WTC11 (cell line): ENCODE data around the gene SLC16A9.

Experiments
- ATF1 ChIP-seq: sonication (generic); formaldehyde crosslinking; IDR thresholded peaks from 2 replicates; pipeline ENCODE4 v1.8.1; 2023; ENCODE audit warnings: mild to moderate bottlenecking, moderate library complexity, missing genetic modification reagents
- CREB1 ChIP-seq: sonication (generic); formaldehyde crosslinking; IDR thresholded peaks from 2 replicates; pipeline ENCODE4 v1.8.0; 2023; ENCODE audit warnings: mild to moderate bottlenecking, missing genetic modification reagents
- CREM ChIP-seq: sonication (generic); formaldehyde crosslinking; IDR thresholded peaks from 2 replicates; pipeline ENCODE4 v1.8.1; 2022; ENCODE audit warnings: mild to moderate bottlenecking, missing genetic modification reagents, moderate library complexity
- CTCF ChIP-seq: fragments of 200-600 bp; IDR thresholded peaks from 2 replicates; pipeline ENCODE4 v1.8.0; 2022; ENCODE audit warnings: antibody characterized with exemption
- FOXP1 ChIP-seq: sonication (generic); formaldehyde crosslinking; IDR thresholded peaks from 2 replicates; pipeline ENCODE4 v1.8.0; 2022; ENCODE audit warnings: missing genetic modification reagents, mild to moderate bottlenecking, moderate library complexity, borderline replicate concordance
- NFYB ChIP-seq: sonication (generic); formaldehyde crosslinking; conservative IDR thresholded peaks from 2 replicates; pipeline ENCODE4 v1.8.0; 2022; ENCODE audit warnings: low read depth, missing genetic modification reagents
- SOX15 ChIP-seq: fragments of 250-450 bp; sonication (Bioruptor Pico); IDR thresholded peaks from 2 replicates; pipeline ENCODE4 v1.9.0; 2021; ENCODE audit warnings: mild to moderate bottlenecking
- ZNF263 ChIP-seq: sonication (generic); formaldehyde crosslinking; IDR thresholded peaks from 2 replicates; pipeline ENCODE4 v1.8.1; 2022; ENCODE audit warnings: low read depth, mild to moderate bottlenecking, moderate library complexity, missing genetic modification reagents
- TF ChIP-seq, protein P1 (sequence below): sonication (generic); formaldehyde crosslinking; IDR thresholded peaks from 2 replicates; pipeline ENCODE4 v1.8.0; 2023; ENCODE audit warnings: mild to moderate bottlenecking, missing genetic modification reagents
- TF ChIP-seq, protein P2 (sequence below): sonication (generic); formaldehyde crosslinking; IDR thresholded peaks from 2 replicates; pipeline ENCODE4 v1.8.1; 2022; ENCODE audit warnings: low read depth, missing genetic modification reagents, borderline replicate concordance

- no peak for TF ChIP-seq CTCF
- TF ChIP-seq ATF1, result no peak
- no peak for TF ChIP-seq FOXP1 (CRISPR knock-in tag)
- TF ChIP-seq, protein P1, sequence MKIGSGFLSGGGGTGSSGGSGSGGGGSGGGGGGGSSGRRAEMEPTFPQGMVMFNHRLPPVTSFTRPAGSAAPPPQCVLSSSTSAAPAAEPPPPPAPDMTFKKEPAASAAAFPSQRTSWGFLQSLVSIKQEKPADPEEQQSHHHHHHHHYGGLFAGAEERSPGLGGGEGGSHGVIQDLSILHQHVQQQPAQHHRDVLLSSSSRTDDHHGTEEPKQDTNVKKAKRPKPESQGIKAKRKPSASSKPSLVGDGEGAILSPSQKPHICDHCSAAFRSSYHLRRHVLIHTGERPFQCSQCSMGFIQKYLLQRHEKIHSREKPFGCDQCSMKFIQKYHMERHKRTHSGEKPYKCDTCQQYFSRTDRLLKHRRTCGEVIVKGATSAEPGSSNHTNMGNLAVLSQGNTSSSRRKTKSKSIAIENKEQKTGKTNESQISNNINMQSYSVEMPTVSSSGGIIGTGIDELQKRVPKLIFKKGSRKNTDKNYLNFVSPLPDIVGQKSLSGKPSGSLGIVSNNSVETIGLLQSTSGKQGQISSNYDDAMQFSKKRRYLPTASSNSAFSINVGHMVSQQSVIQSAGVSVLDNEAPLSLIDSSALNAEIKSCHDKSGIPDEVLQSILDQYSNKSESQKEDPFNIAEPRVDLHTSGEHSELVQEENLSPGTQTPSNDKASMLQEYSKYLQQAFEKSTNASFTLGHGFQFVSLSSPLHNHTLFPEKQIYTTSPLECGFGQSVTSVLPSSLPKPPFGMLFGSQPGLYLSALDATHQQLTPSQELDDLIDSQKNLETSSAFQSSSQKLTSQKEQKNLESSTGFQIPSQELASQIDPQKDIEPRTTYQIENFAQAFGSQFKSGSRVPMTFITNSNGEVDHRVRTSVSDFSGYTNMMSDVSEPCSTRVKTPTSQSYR (CRISPR knock-in tag), result no peak
- TF ChIP-seq, protein P2, sequence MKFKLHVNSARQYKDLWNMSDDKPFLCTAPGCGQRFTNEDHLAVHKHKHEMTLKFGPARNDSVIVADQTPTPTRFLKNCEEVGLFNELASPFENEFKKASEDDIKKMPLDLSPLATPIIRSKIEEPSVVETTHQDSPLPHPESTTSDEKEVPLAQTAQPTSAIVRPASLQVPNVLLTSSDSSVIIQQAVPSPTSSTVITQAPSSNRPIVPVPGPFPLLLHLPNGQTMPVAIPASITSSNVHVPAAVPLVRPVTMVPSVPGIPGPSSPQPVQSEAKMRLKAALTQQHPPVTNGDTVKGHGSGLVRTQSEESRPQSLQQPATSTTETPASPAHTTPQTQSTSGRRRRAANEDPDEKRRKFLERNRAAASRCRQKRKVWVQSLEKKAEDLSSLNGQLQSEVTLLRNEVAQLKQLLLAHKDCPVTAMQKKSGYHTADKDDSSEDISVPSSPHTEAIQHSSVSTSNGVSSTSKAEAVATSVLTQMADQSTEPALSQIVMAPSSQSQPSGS (CRISPR knock-in tag), result no peak
- no peak for TF ChIP-seq CREB1
- TF ChIP-seq NFYB, result no peak
- no peak for TF ChIP-seq CREM
- no peak for TF ChIP-seq ZNF263
- no peak for TF ChIP-seq SOX15 (CRISPR knock-in tag)
These were observed 30.8 kb downstream of the SLC16A9 start for GRCh38 chr10:59678884-59679301.
